ENCODE measurements around the gene UBXN10.

Gene UBXN10

DNA sequence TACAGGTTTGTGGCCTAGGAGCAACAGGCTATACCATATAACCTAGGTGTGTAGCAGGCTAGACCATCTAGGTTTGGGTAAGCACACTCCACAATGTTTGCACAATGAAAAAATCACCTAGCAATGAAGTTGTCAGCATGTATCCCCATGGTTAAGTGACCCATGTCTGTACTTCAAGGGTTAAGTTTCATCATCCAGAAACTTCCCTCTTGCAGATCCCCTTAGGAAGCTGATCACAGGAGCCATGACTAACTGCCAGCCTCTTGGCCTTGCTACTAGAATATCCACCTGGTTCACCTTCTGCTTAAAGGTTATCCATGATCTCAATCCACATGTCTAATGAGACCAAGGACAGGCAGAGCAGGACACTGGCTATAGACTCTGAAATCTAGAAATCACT is 3.5 kb upstream of the UBXN10 start:
- in situ Hi-C loops (cut with MboI; ENCODE audit: low sequenced_read_pairs): no loop called here

DNA sequence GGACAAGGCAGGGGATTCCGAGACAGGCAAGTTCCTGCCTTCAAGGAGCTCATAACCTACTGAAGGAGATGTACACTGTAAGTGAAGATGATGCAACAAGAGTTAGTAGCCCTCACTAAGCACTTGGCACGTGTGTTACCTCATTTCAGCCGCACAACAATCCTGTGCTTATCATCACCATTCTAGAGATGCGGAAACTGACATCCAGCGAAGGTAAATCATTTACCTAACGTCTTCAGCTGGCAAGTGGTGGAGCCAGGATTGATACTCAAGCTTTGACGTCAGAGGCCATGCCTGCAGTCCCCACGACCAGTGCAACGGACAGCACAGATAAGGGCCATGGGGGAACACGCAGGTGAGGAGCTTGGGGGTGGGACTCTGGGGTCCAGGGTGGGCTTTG is 2.9 kb upstream of the UBXN10 start:
- in situ Hi-C loops (cut with MboI; ENCODE audit: low sequenced_read_pairs): no loop called here

DNA sequence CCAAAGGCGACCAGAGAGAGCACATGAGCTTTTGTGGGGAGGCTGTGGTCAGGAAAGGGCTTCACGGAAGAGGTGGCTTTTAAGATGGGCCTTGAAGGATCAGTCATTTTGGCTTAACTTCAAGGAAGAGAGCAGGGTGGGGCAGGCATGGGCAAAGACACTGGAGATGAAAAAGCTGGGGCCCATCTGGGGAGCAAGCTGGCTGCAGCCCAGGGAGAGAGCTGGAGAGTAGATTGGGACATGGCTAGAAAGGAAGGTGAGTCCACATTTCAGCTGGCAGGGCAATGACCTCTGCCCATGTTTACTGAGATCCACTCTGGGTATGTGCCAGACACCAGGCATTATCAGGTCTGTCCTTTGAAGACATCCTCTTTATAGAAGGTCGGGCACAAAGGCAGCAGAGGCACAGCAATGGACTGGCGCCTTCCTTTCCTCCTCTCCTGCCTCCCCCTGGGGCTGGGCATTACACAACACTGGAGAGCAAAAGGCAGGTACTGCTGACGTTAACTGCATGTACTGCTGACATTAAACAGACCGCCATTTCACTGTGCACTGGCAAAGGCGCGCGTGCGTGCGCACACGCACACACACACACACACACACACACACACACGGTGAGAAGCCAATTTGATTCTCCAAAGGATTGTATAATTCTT is 2.2 kb upstream of the UBXN10 start:
- in situ Hi-C loops (cut with MboI; ENCODE audit: low sequenced_read_pairs): no loop called here

DNA sequence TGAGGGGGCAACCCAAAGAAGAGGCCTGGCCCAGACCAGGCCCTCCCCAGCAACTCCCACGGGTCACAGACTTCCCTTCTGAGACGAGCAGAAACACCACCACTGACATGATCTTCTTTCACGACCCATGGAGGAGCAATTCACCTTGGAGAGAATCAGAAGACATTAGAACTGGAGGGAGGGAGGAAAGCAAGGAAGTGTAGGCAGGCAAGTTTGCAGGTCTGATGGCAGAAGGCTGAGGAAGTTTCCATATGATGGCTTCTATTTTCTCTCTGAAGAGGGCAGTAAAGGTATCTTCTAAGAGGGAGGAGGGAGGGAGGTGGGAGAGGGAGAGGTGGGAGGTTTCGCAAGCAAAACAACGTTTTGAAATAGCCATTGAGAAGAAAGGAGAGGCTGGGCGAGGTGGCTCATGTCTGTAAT is 1.4 kb upstream of the UBXN10 start:
- in situ Hi-C loops (cut with MboI; ENCODE audit: low sequenced_read_pairs): no loop called here

DNA sequence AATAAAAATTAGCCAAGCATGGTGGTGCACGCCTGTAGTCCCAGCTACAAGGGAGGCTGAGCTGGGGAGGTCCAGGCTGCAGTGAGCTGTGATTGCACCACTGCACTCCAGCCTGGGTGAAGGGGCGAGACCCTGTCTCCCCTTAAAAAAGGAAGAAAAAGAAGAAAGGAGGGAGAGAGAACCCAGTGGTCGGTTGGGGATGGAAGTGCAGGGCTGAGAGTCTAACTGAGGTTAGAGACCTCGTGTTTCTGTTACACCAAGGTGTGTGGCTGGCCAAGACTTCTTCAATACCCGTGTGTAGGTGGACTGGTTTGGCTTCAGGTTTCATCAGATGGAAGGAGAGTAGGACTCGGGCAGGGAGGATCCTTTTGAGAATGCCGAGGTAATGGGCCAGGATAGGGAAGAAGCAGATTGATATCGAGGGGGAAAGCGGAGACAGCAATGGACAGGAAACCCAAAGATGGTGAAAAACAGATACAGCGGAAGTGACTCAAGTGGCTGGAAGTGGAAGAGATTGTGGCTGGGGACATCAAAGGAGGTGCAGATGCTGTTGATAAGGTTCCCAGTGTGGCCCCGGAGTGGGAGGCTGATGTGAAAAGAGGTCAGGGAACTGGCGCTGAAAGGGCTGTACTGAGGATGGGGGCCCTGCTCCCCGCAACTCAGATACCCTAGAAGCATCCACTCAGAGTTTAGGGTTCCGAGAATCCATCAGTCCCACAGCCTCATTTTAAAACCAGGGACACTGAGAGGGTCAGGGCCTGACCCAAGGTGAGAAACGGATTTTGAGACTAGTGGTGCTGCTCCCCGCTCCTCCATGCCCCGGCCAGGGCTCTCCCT is 681 bp upstream of the UBXN10 start:
- in situ Hi-C loops (cut with MboI; ENCODE audit: low sequenced_read_pairs): no loop called here

DNA sequence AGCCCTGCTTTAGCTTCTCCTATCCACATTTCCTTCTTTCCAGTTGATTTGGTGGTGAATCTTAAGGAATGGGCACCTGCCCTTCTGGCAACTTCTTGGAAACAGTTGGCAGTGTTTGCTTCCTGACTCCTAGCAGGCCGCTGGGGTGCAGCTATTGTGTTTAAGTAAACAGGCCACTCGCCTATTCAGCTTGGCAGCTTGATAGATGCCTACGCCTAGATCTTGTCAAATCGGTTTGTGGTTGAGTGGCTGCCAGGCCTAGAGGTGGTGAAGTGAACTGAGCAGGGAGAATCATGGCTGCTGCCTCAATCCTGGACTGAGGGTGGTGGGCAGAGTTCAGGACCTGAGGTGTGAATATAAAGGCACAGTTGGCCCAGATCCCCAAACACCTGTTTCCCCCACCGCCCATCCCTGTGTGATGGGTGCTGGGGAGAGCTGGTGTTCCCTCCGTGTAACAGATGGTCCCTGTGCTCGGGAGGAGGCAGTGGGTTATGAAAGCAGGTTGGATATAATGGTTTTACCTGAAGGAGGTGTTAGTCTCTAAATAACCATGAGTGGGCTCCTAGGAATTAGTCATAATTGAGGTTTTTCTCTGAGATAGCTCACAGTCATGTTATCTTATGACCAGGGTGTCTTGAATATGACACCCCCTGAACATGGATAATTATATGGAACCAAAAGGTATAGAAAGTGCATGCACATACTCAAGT is 1.4 kb downstream of the UBXN10 start:
- in situ Hi-C loops (cut with MboI; ENCODE audit: low sequenced_read_pairs): no loop called here

DNA sequence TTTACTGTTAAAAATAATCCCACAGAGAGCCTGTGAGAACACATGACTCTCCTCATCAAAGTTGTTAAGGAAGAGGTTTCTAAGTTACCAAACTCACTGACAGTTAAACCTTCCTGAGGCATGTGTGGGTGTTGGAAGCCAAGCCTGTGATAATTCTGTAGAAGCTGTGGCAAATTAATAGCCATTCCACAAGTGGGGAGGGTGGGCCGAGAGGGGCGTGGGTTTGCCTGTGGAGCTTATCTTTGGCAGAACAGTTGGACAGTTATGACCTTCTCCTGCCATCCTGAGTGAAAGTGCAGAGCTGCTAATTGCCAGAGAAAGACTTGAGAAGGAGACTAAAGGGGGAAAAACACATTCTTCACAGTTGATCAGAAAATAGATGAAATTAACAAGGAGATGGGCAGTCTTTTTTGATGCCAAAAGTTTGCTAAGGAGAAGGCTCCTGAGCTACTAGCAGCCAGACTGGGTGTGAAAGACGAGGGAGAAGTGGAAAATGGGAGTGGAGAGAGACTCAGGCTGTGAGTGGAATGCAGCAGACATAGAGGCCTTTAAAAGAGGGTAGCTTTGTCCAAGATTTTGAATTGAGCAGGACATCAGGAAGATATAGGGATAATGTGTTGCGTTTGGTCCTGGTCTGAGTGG is 2.0 kb downstream of the UBXN10 start:
- in situ Hi-C loops (cut with MboI; ENCODE audit: low sequenced_read_pairs): no loop called here

DNA sequence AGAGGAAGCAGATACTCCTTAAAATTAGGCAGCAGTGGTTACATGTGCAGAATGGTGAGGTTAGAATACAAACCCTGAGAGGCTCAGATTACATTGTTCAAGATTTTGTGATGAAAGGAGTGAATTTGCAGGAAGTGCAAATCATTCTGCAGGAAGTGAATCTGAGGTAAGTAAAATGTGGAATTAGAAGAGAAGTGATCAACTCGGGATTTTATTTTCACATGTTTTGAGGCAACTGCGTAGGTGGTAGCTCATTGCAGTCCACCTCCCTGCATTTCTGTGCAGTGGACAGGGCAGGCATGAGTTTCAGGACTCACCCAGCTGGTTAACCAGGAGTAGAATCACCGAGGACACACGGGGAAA is 2.5 kb downstream of the UBXN10 start:
- in situ Hi-C loops (cut with MboI; ENCODE audit: low sequenced_read_pairs): no loop called here

DNA sequence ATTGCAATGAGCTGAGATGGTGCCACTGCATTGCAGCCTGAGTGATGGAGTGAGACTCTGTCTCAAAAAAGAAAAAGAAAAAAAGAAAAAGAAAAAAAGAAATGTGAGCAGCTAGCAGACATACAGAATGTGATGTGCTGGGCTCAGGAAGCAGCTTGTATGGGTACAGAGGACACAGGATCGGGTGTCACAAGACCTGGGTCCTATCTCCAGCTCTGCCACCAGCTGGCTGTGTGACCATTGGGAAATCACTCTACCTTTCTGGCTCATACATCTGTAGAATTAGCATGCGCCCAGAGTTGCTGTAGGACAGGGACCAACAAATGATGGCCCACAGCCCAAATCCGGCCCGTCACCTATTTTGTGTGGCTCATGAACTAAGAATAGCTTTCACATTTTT is 3.8 kb downstream of the UBXN10 start:
- in situ Hi-C loops (cut with MboI; ENCODE audit: low sequenced_read_pairs): no loop called here

DNA sequence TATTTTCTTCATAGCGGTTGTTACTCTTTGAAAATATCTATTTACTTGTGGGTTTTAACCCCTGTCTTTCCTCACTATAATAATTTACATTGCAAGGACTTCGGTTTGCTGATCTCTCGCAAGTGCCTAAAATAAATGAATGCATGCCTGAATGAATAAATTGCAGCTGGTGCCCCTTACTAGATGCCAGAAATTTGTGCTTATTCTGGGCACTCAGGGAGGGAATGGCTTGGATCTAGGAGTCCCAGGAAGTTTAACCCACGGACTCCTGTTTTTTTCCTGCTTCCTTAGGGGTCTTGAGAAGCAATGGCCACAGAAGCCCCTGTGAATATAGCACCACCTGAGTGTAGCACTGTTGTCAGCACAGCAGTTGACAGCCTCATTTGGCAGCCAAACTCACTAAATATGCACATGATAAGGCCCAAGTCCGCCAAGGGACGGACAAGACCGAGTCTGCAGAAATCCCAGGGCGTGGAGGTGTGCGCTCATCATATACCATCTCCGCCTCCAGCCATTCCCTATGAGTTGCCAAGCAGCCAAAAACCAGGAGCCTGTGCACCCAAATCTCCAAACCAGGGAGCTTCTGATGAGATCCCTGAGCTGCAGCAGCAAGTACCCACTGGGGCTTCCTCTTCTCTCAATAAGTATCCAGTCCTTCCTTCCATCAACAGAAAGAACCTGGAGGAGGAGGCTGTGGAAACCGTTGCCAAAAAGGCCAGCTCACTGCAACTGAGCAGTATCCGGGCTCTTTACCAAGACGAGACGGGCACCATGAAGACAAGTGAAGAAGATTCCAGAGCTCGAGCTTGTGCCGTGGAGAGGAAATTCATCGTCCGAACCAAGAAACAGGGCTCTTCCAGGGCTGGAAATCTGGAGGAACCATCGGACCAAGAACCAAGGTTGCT is 4.6 kb downstream of the UBXN10 start:
- in situ Hi-C loops (cut with MboI; ENCODE audit: low sequenced_read_pairs): no loop called here

DNA sequence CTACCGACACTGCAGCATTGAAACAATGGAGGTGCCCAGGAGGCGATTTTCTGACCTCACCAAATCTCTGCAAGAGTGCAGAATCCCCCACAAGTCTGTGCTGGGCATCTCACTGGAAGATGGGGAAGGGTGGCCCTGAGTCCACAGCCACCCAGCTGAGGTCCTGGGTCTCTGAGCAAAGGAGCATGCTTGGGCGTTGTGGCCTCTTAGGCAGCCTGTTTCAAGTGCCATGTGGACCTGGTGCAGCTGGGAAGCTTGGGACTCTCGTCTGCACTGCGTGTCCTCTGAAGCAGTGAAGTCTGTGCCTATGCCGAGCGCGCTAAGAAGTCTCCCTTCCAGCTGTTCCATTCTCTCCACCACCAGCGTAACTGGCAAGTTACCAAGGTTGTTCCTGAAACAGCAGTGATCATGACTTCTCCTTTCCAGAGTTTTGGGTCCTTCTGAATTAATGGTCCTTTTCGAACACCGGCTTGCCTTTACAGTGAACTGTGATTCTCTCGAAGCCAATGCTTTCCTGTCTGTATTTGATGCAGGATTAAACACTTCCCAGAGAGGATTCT is 5.5 kb downstream of the UBXN10 start:
- in situ Hi-C loops (cut with MboI; ENCODE audit: low sequenced_read_pairs): no loop called here

DNA sequence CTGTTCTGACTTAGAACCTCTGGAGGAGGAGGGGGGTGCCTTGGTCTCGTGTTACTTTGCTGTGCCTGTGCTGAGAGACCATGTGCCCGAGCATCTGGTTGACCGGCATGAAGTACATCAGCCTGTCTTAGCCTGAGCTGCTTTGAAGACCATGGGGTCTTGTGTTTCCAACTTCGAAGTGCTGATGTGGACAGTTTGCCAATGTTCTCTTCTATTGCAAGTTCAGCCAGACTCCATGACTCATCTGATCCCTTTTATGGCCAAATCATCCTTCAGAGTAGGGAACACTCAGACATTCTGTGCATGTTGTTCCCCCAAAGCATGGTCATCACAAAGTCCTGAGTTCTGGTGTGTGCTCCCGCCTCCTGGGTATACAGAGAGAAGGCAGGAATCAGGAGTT is 6.5 kb downstream of the UBXN10 start:
- in situ Hi-C loops (cut with MboI; ENCODE audit: low sequenced_read_pairs): no loop called here

DNA sequence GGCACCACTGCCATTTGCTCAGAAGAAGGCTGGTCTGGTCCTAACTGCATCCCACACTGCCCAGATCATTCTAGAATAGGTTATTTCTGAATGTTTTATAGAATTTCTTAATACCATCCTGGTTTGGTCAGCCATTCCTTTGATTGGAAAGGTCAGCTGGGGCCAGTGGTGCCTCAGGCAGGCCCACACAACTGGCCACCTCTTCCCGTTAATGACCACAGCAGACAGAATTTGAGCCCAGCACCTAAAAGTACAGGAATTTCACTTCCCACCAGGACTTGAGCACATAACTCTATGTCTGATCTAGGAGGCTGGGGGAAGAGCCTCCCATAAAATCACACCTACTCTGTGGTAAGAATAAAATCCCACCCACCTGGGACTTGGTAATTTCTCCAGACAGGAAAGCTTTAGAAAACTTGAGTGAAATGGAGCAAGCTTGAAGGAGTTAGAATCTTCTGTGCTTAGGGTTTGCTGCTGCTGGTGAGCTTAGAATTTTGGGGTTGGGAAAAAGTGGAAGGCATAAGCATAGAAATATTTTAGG is 7.0 kb downstream of the UBXN10 start:
- in situ Hi-C loops (cut with MboI; ENCODE audit: low sequenced_read_pairs): no loop called here

DNA sequence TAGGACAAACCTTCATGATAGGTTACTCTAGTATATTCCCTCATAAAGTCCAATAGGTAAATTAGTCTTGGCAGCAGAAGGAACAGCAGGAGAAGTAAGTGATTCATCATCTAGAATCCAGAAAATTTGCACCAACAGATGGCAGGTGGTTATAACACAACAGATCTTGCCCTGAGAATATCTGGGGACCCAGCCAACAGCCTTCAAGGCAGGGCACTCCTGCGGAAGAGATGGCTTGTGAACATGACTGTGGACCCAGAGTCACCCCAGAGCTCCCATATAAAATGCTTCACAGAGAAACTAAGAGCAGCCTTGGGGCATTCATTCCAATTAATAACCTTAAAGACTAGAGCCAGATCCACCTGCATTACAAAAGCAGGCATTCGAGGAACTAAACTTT is 8.3 kb downstream of the UBXN10 start:
- in situ Hi-C loops (cut with MboI; ENCODE audit: low sequenced_read_pairs): no loop called here

DNA sequence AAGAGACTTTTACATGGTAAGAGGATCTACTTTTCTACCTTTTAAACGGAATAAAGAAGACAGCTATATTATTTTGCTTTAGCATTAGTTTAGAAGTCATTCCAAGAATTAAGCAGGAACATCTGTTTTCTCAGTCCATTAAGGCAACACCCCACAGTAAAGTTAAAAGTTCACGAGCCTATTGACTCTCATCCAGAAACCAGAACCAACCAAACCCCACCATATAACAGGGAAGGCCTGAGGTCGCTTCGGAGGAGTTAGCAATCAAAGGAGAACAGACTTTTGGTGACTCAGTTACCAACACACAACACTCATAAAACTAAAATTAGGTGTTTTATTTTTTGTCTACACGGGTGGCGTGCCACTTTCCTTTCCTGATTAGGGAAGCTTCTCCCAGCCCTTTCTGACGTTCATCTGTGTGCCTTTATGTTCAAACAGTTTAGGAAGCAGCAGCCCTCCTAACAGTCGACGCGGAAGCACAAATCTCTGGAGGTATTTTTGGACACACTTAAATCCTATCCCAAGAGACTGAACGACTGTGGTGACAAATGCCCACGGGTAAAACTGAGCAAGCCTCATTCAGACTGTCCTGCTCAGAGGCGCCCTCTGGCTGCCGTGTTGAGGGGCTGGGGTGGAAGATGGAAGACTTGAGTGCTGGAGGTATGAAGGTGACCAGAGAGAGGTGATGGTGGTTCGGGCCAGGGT is 9.0 kb downstream of the UBXN10 start:
- in situ Hi-C loops (cut with MboI; ENCODE audit: low sequenced_read_pairs): no loop called here

DNA sequence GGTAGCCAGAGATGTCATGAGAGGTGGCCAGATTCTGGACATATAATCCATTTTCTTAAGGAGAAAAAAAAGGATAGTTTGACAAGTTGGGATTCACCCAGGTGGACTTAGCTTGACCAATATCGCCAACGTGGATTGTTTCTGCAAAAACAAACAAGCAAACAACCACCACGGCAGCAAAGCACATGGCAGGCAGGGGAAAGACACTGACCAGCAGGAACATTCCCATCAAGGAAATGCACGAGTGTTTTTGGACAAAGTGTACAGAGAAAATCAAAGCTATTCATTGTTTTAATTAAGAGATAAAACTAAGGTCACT is 9.5 kb downstream of the UBXN10 start:
- in situ Hi-C loops (cut with MboI; ENCODE audit: low sequenced_read_pairs): no loop called here

DNA sequence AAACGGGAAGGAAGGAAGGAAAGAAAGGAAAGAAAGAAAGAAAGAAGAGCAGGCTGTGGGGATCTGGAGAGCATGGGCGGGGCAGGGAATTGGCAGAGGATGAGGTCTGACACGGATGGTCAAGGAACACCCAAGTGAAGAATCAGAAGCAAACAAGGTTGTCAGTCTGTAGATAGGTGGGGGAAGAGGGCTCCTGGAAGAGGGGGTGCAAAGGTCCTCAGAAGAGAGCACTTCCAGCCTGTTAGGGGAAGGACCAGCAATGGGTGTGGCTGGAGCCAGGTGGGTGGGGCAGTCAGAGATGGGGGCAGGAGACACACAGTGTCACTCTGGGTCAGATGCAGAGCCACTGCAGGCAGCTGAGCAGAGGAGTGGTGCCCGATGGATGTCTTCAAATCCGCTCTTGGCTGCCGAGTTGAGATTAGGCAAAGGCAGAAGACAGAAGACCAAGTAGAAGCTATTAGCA is 11.5 kb downstream of the UBXN10 start:
- in situ Hi-C loops (cut with MboI; ENCODE audit: low sequenced_read_pairs): no loop called here

DNA sequence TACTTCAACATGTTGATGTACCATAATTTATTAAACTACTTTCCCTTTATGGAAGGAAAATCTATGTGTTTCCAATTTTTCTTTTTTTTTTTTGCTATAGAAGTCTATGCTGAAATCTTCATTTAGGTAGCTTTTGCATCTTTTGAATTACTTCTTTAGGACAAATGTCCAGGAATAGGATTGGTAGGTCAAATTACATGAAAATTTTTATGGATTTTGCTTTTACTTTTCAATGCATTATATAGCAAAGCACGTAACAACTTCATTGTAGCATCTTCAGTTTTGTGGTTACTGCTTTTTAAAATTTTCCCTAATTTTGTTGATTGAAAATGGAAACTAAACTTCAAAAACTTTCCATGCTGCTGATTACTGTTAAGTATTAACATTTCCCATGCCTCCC is 12.4 kb downstream of the UBXN10 start:
- in situ Hi-C loops (cut with MboI; ENCODE audit: low sequenced_read_pairs): no loop called here

DNA sequence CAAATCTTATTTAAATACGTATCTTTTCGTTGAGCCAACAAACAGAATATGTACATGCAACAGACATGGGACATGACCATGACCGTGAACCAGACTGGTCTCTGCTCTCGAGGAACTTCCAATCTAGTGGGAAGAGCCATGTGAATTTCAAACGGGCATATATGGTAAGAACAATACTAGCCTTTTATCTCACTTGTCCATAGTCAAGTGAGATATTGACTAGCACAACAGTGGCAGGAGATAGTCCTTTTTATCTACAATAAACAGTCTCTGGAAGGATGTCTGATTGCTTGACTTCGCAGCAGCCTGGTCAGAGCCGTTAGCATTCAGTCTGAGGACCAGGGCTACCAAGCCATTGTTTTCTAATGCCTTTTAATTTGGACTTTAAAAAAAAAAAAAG is 13.0 kb downstream of the UBXN10 start:
- in situ Hi-C loops (cut with MboI; ENCODE audit: low sequenced_read_pairs): no loop called here

Measured in HL-60/S4 (cell line).